ENCODE data around the gene MTREX. TPM values are rescaled to one million over a fixed set of nuclear protein-coding genes. Genes with fewer than 3 reads are reported as not detected.

MTREX gene
- total and polyA plus RNA-seq, 2 of the 8 experiments (the other 6 are each of a cell fraction or from before 2014, with no cell fraction given), result 16.0 to 130 TPM

GRCh38 chr5:55437452-55437851 is 129.7 kb downstream of the MTREX start:
- no peak overlapping the region for H2AK5ac ChIP-seq (ENCODE audit: low read depth, low read length)
- no peak overlapping the region for H3K4me2 ChIP-seq (ENCODE audit: insufficient read depth in 1 of 2, low read depth in 2 of 2, low read length in 2 of 2)
- CTCF ChIA-PET (ENCODE audit: partially characterized antibody), result interaction anchor here (0.6 kb wide), 1 partner anchor 221 kb away, joined by 5 read pairs; no protein-coding TSS in a partner anchor
- H3K9ac ChIP-seq (replicated peaks in 1 of 4; ENCODE audit: extremely low read depth in 1 of 4, low read depth in 3 of 4, low read length in 3 of 4), result no peak overlapping the region
- H3K14ac ChIP-seq (ENCODE audit: insufficient read length), result no peak overlapping the region
- no peak overlapping the region for H3K27ac ChIP-seq (ENCODE audit: low read depth, low read length)
- DNase-seq (ENCODE audit: low read depth in 1 of 2, low spot score in 2 of 2) (no peak), FAIRE-seq (no peak)
- H3K23ac ChIP-seq (ENCODE audit: insufficient read length), result no peak overlapping the region
- H3K36me3 ChIP-seq (ENCODE audit: control insufficient read depth in 2 of 4, insufficient read depth in 4 of 4, low read length in 3 of 4), result peaks cover 0 to 77% (median 20%) of the 10 kb centered on the region in 4 experiments; a peak in 5 of 8 replicates
- no peaks in the 10 kb centered on the region for H3K23me2 ChIP-seq (ENCODE audit: low read depth, low read length)
- no peak overlapping the region for H3K18ac ChIP-seq (ENCODE audit: extremely low read depth, low read length)
- no peak overlapping the region for H2BK20ac ChIP-seq (ENCODE audit: low read length)
- no peak overlapping the region for H4K5ac ChIP-seq (ENCODE audit: insufficient read length, low read depth, low read length)
- no peak overlapping the region for H3K4me3 ChIP-seq (ENCODE audit: extremely low read depth in 1 of 4, insufficient read depth in 2 of 4, low read depth in 3 of 4, low read length in 4 of 4)
- no peaks in the 10 kb centered on the region for H3K79me1 ChIP-seq (ENCODE audit: low read depth, low read length)
- no peak overlapping the region for H3K4ac ChIP-seq (replicated peaks; ENCODE audit: insufficient read length, low read depth, low read length)
- H4K8ac ChIP-seq (ENCODE audit: extremely low read depth, insufficient read depth, low read length), result no peak overlapping the region
- 78% methylated on average over 1 of the region's 1 CpG; no CpG with 5 or more reads in 1 of the 2 experiments for WGBS, 2 experiments (ENCODE audit: extremely low coverage in 1 of 2, insufficient coverage in 1 of 2, insufficient read length in 1 of 2, insufficient replicate concordance in 2 of 2, low coverage in 1 of 2, low lambda C conversion rate in 2 of 2, missing lambda C conversion rate in 1 of 2)
- H2AFZ ChIP-seq (ENCODE audit: low read length), result no peak overlapping the region
- POLR2A ChIA-PET (ENCODE audit: partially characterized antibody), result interaction anchor here (1.5 to 2.5 kb wide), 2 partner anchors 9 to 12 kb away, joined by 4 to 10 read pairs; no protein-coding TSS in a partner anchor
- H4K20me1 ChIP-seq (replicated peaks in 1 of 2; ENCODE audit: control insufficient read depth in 1 of 2, insufficient read depth in 2 of 2, low read length in 2 of 2), result no peaks in the 10 kb centered on the region
- H3K79me2 ChIP-seq (ENCODE audit: control insufficient read depth in 1 of 2, insufficient read depth in 2 of 2, low read length in 2 of 2), result peaks cover 0 to 20% of the 10 kb centered on the region in 2 experiments; a peak in 3 of 4 replicates
- no peak overlapping the region for H2BK5ac ChIP-seq (ENCODE audit: low read depth, low read length)
- no peaks in the 10 kb centered on the region for H3K27me3 ChIP-seq (replicated peaks in 1 of 4; ENCODE audit: control insufficient read depth in 3 of 4, extremely low read depth in 1 of 4, insufficient read depth in 3 of 4, low read length in 3 of 4)
- H3K4me1 ChIP-seq (replicated peaks in 1 of 4; ENCODE audit: control insufficient read depth in 3 of 4, insufficient read depth in 4 of 4, low read length in 3 of 4), result peaks cover 5 to 19% (median 11%) of the 10 kb centered on the region in 4 experiments; a peak in 6 of 7 replicates
- H4K91ac ChIP-seq (replicated peaks; ENCODE audit: insufficient read length, low read length), result no peak overlapping the region
- 0 out of 2 replicates have a peak overlapping the region, but pooled peaks have one; percentile 6 for H2BK12ac ChIP-seq (ENCODE audit: low read depth, low read length)
- H3K56ac ChIP-seq (replicated peaks; ENCODE audit: insufficient read length, low read depth, low read length), result no peak overlapping the region
- H2BK15ac ChIP-seq (ENCODE audit: low read length), result no peak overlapping the region
- peaks cover 7 to 15% of the 10 kb centered on the region in 2 experiments; a peak in 3 of 4 replicates for H3K9me3 ChIP-seq (ENCODE audit: insufficient read depth in 2 of 2, low read depth in 1 of 2, low read length in 1 of 2)
- H2BK120ac ChIP-seq (replicated peaks; ENCODE audit: low read depth, low read length), result no peak overlapping the region
- TF ChIP-seq SP4 (IDR thresholded peaks at IDR 0.05; ENCODE audit: low read length), result no peak
- no peak for TF ChIP-seq ZNF274 (IDR thresholded peaks at IDR 0.05; ENCODE audit: borderline replicate concordance, extremely low read depth, low read length)
- TF ChIP-seq SIX5 (IDR thresholded peaks at IDR 0.05; ENCODE audit: low read depth, low read length), result no peak
- no peak for TF ChIP-seq KDM1A (IDR thresholded peaks at IDR 0.05; ENCODE audit: borderline replicate concordance, low read length)
- TF ChIP-seq HDAC6 (IDR thresholded peaks at IDR 0.05; ENCODE audit: low read depth, low read length), result no peak
- TF ChIP-seq BRCA1 (IDR thresholded peaks at IDR 0.05; ENCODE audit: low read depth, low read length), result no peak
- TF ChIP-seq POLR2AphosphoS5 (IDR thresholded peaks at IDR 0.05; ENCODE audit: low read depth, low read length), result no peak
- TF ChIP-seq SP2 (IDR thresholded peaks at IDR 0.05; ENCODE audit: low read length), result no peak
- TF ChIP-seq CREB1 (IDR thresholded peaks at IDR 0.05), result no peak
- no peak for TF ChIP-seq SAP30 (IDR thresholded peaks at IDR 0.05; ENCODE audit: insufficient read depth, insufficient replicate concordance, low read length)
- no peak for TF ChIP-seq TAF7 (optimal IDR thresholded peaks at IDR 0.05; ENCODE audit: borderline replicate concordance, low read depth, low read length)
- no peak for TF ChIP-seq RAD21 (IDR thresholded peaks at IDR 0.05 in 1 of 2, conservative IDR thresholded peaks at IDR 0.05 in 1 of 2; ENCODE audit: low read depth in 2 of 2, low read length in 2 of 2)
- TF ChIP-seq POLR2A (IDR thresholded peaks at IDR 0.05; ENCODE audit: control extremely low read depth in 1 of 2, low read depth in 2 of 2, low read length in 2 of 2), result no peak
- no peak for TF ChIP-seq TBP (IDR thresholded peaks at IDR 0.05; ENCODE audit: low read depth, low read length)
- no peak for TF ChIP-seq POU5F1 (IDR thresholded peaks at IDR 0.05; ENCODE audit: low read depth, low read length)
